Measurements from ENCODE around the gene OR10P1. TPM values are rescaled to one million over a fixed set of nuclear protein-coding genes. Genes with fewer than 3 reads are reported as not detected.

OR10P1 gene
- total RNA-seq, 1 donor: not detected

DNA sequence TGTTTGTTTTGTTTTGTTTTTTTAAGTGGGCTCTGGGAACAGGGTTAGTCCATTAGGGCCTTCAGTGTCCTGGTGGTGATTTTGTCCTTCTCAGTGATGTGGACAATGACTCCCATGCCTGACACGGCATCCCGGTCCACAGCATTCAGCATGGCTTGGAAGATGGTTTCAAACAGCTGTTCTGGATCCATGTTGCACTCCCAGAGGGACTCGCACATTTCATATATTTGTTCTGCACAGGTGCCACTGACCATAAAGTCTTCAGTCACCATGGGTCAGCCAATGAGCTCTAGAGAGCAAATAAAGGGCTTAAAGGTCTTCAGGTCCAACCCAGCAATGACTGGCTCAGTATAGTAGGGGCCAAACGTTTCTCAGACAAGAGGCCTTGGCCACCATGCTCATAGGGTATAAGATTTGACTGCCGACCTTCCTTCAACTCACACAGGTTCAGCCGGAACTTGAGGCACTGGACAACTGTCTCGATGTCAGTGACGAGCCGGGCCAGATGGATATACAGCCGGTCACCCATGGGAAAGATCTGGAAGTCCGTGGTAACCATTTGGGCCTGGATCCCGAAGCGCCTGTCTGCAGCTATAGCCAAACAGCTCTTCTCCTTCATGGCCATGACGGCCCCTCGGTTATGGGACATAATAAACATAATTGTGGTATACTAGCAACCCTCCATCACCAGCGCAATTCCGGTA lies 18.0 kb downstream of the OR10P1 start:
- Histone ChIP-seq H3K4me3 (ENCODE audit: insufficient read depth, low read length) (no peak overlapping the region), H3K36me3 (ENCODE audit: insufficient read depth, low read length) (no peaks in the 10 kb centered on the region), H3K4me1 (ENCODE audit: insufficient read depth, low read length) (peaks cover 7% of the 10 kb centered on the region), H3K4me2 (ENCODE audit: insufficient read depth, low read length) (no peak overlapping the region), H4K20me1 (ENCODE audit: insufficient read depth, low read length) (no peaks in the 10 kb centered on the region), H3K79me2 (ENCODE audit: insufficient read depth, low read length) (no peaks in the 10 kb centered on the region), H3K9me3 (ENCODE audit: low read depth, low read length) (no peaks in the 10 kb centered on the region), H3K27me3 (ENCODE audit: insufficient read depth, low read length) (no peaks in the 10 kb centered on the region), H2AFZ (ENCODE audit: low read length) (no peak overlapping the region), H3K27ac (ENCODE audit: low read depth, low read length) (no peak overlapping the region)
- TF ChIP-seq, protein P1, sequence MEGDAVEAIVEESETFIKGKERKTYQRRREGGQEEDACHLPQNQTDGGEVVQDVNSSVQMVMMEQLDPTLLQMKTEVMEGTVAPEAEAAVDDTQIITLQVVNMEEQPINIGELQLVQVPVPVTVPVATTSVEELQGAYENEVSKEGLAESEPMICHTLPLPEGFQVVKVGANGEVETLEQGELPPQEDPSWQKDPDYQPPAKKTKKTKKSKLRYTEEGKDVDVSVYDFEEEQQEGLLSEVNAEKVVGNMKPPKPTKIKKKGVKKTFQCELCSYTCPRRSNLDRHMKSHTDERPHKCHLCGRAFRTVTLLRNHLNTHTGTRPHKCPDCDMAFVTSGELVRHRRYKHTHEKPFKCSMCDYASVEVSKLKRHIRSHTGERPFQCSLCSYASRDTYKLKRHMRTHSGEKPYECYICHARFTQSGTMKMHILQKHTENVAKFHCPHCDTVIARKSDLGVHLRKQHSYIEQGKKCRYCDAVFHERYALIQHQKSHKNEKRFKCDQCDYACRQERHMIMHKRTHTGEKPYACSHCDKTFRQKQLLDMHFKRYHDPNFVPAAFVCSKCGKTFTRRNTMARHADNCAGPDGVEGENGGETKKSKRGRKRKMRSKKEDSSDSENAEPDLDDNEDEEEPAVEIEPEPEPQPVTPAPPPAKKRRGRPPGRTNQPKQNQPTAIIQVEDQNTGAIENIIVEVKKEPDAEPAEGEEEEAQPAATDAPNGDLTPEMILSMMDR (IDR thresholded peaks at IDR 0.05; ENCODE audit: extremely low read depth, low read depth, low read length): no peak
- no peak for DNase-seq (ENCODE audit: insufficient read length, low spot score, missing footprints)

- H3K27me3 ChIP-seq (ENCODE audit: insufficient read depth, low read length): no peaks in the 10 kb centered on the region
Measured at GRCh38 chr12:55657212-55657611, 20.5 kb downstream of the OR10P1 start.

DNA sequence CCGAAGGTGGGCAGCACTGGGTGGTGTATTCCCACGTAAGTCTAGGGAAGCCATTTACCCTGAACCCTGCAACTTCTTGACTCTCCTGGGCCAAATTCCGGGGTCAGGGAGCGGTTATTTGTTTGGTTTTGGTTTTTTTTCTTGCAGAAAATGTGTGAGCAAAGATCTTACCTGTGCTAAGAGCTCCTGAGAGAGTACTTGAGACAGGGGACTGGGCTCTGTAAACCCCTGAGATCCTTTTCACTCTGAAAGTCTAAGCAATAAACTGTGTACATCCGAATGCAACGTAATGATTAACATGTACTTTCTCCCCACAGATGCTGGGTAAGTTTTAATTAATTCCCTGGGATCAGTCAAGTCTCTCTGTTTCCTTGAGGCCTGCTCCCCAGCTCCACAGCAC lies 21.5 kb downstream of the OR10P1 start:
- DNase-seq (ENCODE audit: insufficient read length, low spot score, missing footprints): no peak
- H3K4me2 ChIP-seq (ENCODE audit: insufficient read depth, low read length): no peak overlapping the region
- H3K27ac ChIP-seq (ENCODE audit: low read depth, low read length): no peak overlapping the region
- no peak overlapping the region for H2AFZ ChIP-seq (ENCODE audit: low read length)
- H3K4me1 ChIP-seq (ENCODE audit: insufficient read depth, low read length): peaks cover 12% of the 10 kb centered on the region
- no peak overlapping the region for H3K4me3 ChIP-seq (ENCODE audit: insufficient read depth, low read length)
- H3K27me3 ChIP-seq (ENCODE audit: insufficient read depth, low read length): no peaks in the 10 kb centered on the region
- no peaks in the 10 kb centered on the region for H3K79me2 ChIP-seq (ENCODE audit: insufficient read depth, low read length)
- H4K20me1 ChIP-seq (ENCODE audit: insufficient read depth, low read length): no peaks in the 10 kb centered on the region
- H3K36me3 ChIP-seq (ENCODE audit: insufficient read depth, low read length): no peaks in the 10 kb centered on the region
- TF ChIP-seq, protein P1 (IDR thresholded peaks at IDR 0.05; ENCODE audit: extremely low read depth, low read depth, low read length): no peak
- H3K9me3 ChIP-seq (ENCODE audit: low read depth, low read length): no peaks in the 10 kb centered on the region

More at GRCh38 chr12:55657212-55657611, 20.5 kb downstream of the OR10P1 start:
- DNase-seq (ENCODE audit: insufficient read length, low spot score, missing footprints): no peak
- Histone ChIP-seq H3K4me3 (ENCODE audit: insufficient read depth, low read length) (no peak overlapping the region), H4K20me1 (ENCODE audit: insufficient read depth, low read length) (no peaks in the 10 kb centered on the region), H3K4me1 (ENCODE audit: insufficient read depth, low read length) (peaks cover 10% of the 10 kb centered on the region), H3K36me3 (ENCODE audit: insufficient read depth, low read length) (no peaks in the 10 kb centered on the region), H3K27ac (ENCODE audit: low read depth, low read length) (no peak overlapping the region), H2AFZ (ENCODE audit: low read length) (no peak overlapping the region), H3K9me3 (ENCODE audit: low read depth, low read length) (no peaks in the 10 kb centered on the region), H3K4me2 (ENCODE audit: insufficient read depth, low read length) (no peak overlapping the region), H3K79me2 (ENCODE audit: insufficient read depth, low read length) (no peaks in the 10 kb centered on the region)
- TF ChIP-seq, protein P1 (IDR thresholded peaks at IDR 0.05; ENCODE audit: extremely low read depth, low read depth, low read length): no peak

GRCh38 chr12:55658635-55659391 lies 22.1 kb downstream of the OR10P1 start:
- Histone ChIP-seq H3K36me3 (ENCODE audit: insufficient read depth, low read length) (no peaks in the 10 kb centered on the region), H3K79me2 (ENCODE audit: insufficient read depth, low read length) (no peaks in the 10 kb centered on the region), H3K27me3 (ENCODE audit: insufficient read depth, low read length) (no peaks in the 10 kb centered on the region), H4K20me1 (ENCODE audit: insufficient read depth, low read length) (no peaks in the 10 kb centered on the region), H2AFZ (ENCODE audit: low read length) (no peak overlapping the region), H3K4me1 (ENCODE audit: insufficient read depth, low read length) (peaks cover 17% of the 10 kb centered on the region), H3K9me3 (ENCODE audit: low read depth, low read length) (no peaks in the 10 kb centered on the region), H3K27ac (ENCODE audit: low read depth, low read length) (no peak overlapping the region), H3K4me2 (ENCODE audit: insufficient read depth, low read length) (no peak overlapping the region), H3K4me3 (ENCODE audit: insufficient read depth, low read length) (no peak overlapping the region)
- DNase-seq (ENCODE audit: insufficient read length, low spot score, missing footprints): peak; percentile 42
- TF ChIP-seq, protein P1 (IDR thresholded peaks at IDR 0.05; ENCODE audit: extremely low read depth, low read depth, low read length): no peak

All from osteoblast (primary cell).